C4-2B (cell line): Measurements from ENCODE around the gene PNPLA5.

Source experiments
- H3K27ac ChIP-seq: fragments of 450-650 bp; 2 replicates; pipeline ENCODE4 v1.5.1; 2017
- CTCF ChIP-seq: fragments of 450-650 bp; conservative IDR thresholded peaks from 2 replicates; pipeline ENCODE4 v1.5.1; 2017; ENCODE audit warnings: mild to moderate bottlenecking
- ZFX ChIP-seq: fragments of 450-650 bp; IDR thresholded peaks from 2 replicates; pipeline ENCODE4 v1.6.1; 2017

Gene PNPLA5

DNA sequence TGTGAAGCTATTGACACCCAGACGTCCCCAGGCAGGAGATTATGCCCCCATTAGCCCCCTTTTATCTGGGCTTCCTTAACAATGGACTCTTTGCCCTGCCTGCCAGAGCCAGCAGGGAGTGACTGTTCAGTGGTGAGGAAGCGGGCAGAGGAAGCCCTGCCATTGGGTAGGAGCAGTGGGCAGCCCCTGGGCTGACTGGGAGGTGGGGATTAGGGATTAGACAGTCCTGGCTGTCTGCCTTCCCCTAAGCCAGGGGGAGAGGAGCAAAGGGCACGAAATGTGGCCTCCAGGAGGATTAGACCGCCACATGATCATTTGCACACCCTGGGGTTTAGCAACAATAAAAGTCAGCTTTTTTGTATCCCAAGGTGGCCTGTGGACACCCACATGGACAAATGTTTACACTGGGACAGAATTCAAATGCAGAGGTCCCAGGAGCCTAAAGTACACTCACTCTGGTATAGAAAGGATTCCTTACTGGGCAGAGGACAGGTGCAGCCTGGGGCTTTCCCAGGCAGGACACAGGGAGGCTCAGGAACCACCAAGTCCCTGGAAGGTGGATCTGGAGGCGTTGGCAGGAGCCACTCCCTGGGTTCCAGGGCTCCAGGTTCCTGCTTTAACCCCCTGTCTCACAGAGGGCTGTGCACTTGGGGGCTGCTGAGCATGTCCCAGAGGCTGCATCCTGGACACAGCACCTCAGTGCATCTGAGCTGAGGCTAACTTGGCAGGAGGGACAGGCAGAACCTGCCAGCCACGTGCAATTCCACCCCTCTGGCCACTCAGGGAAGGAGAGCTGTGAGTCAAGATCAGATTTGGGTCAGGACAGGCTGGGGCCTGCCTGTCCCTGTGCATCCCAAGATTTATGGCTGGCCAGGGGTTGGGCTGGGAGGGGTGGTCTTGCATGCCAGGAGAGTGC, 33.9 kb upstream of the PNPLA5 start:
- TF ChIP-seq ZFX (no peak), CTCF (no peak)
- H3K27ac ChIP-seq: no peak overlapping the region

GRCh38 chr22:43924877-43925276, 33.1 kb upstream of the PNPLA5 start:
- H3K27ac ChIP-seq: no peak overlapping the region
- TF ChIP-seq CTCF (no peak), ZFX (no peak)

GRCh38 chr22:43923631-43924464, 32.0 kb upstream of the PNPLA5 start, which contains the start of gene PNPLA3:
TSS of gene PNPLA3 (plus strand) at chr22:43923805. CDS start at chr22:43923912, 107 bp downstream.
- TF ChIP-seq ZFX: no peak
- no peak for TF ChIP-seq CTCF
- H3K27ac ChIP-seq: peak within 1 kb of the TSS; percentile 76

GRCh38 chr22:43923191-43923590, 31.4 kb upstream of the PNPLA5 start:
- no peak for TF ChIP-seq ZFX
- TF ChIP-seq CTCF: no peak
- H3K27ac ChIP-seq: peak overlapping the region; percentile 76

- TF ChIP-seq ZFX (no peak), CTCF (no peak)
- no peak overlapping the region for H3K27ac ChIP-seq
Observed at GRCh38 chr22:43922123-43922522, 30.3 kb upstream of the PNPLA5 start.

DNA sequence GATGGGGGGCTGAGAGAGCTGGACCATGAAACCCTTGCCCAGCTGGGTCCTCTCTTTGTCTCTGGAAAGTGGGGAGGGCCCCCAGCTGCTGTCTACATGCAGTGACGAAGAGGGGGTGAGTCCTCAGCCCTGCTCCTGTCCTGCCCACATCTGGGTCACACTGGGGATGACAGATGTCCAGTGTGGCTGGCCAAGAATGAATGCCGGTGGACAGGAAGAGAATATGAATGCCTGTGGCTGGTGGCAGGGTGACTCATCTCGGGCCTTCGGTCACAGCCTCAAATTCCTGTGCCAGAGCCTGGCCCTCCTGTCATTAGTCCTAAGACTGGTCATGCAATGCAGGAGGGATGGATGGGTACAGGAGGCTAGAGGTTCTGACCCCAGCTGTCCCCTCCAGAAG, 29.6 kb upstream of the PNPLA5 start:
- no peak overlapping the region for H3K27ac ChIP-seq
- TF ChIP-seq CTCF (no peak), ZFX (no peak)
